ENCODE results near the gene GCK.

- TF ChIP-seq, protein P1, sequence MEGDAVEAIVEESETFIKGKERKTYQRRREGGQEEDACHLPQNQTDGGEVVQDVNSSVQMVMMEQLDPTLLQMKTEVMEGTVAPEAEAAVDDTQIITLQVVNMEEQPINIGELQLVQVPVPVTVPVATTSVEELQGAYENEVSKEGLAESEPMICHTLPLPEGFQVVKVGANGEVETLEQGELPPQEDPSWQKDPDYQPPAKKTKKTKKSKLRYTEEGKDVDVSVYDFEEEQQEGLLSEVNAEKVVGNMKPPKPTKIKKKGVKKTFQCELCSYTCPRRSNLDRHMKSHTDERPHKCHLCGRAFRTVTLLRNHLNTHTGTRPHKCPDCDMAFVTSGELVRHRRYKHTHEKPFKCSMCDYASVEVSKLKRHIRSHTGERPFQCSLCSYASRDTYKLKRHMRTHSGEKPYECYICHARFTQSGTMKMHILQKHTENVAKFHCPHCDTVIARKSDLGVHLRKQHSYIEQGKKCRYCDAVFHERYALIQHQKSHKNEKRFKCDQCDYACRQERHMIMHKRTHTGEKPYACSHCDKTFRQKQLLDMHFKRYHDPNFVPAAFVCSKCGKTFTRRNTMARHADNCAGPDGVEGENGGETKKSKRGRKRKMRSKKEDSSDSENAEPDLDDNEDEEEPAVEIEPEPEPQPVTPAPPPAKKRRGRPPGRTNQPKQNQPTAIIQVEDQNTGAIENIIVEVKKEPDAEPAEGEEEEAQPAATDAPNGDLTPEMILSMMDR (IDR thresholded peaks at IDR 0.05) = no peak
- no peak for TF ChIP-seq EZH2 (IDR thresholded peaks at IDR 0.05; ENCODE audit: borderline replicate concordance, insufficient read depth, low read depth, low read length, poor library complexity, severe bottlenecking)
These were observed 84.1 kb downstream of the GCK start for GRCh38 chr7:44104860-44105771.
